GM21447 (cell line): ENCODE data around the gene BBS4.
"Not testable (repeated sequence)": the region's sequence is repeated elsewhere in the genome, so short reads cannot be mapped to it uniquely, and the experiment has no call there.

Experiments used
- ATAC-seq: cut with Tn5 transposase; IDR thresholded peaks from one replicate; pipeline ENCODE4 v1.9.1; 2021; ENCODE audit not compliant: unreplicated experiment

The BBS4 gene

DNA sequence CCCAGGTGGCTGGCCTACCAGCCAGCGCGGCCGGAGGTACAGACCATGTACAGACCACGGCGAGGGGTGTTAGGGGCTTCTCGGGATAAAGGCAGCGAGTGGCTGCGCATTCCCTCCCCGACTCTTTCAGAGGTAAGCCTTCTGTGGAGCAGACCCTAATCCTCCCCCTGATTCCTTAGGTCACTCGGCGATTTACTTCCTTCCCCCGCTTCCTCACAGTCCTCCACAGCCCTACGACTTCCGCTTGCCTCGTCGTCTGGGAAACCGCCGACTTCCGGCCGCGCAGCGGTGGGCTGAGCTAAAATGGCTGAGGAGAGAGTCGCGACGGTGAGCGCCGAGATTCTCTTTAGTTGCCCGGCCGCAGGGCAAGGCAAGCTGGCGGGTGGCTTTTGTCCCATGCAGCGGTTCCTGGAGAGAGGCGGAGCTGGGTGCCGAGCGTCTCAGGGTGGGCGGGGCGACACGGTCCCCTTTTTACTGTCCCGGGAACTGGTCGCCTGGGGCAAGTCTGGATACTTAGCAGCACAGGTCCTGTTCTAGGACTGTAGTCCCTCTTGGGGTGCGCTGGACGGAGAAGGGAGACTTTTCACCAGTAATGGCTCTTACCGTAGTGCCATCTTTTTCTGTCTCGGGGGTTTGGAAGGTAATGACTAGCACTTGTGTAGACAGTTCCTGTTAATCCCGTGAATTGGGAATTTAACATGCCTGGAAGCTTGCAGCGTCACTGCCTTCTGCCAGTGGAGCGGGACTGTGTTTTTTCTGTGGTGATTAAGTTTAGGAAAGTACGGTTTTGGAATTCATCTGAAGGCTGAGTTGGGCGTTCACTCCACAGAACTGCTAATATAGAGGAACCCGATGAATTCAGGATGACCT is at the start of gene BBS4, which contains the start of gene HIGD2B:
Gene BBS4 (plus strand): TSS at position 283 of the 870 bp plus-strand sequence. CDS start 21 bp downstream, at position 304.
Gene HIGD2B (minus strand): TSS at position 258 of the 870 bp plus-strand sequence. CDS start 9,808 bp downstream, outside the sequence.
- ATAC-seq, result peak; percentile 96

GRCh38 chr15:72636519-72637282 is 49.3 kb upstream of the BBS4 start:
- ATAC-seq, result not testable (repeated sequence)

DNA sequence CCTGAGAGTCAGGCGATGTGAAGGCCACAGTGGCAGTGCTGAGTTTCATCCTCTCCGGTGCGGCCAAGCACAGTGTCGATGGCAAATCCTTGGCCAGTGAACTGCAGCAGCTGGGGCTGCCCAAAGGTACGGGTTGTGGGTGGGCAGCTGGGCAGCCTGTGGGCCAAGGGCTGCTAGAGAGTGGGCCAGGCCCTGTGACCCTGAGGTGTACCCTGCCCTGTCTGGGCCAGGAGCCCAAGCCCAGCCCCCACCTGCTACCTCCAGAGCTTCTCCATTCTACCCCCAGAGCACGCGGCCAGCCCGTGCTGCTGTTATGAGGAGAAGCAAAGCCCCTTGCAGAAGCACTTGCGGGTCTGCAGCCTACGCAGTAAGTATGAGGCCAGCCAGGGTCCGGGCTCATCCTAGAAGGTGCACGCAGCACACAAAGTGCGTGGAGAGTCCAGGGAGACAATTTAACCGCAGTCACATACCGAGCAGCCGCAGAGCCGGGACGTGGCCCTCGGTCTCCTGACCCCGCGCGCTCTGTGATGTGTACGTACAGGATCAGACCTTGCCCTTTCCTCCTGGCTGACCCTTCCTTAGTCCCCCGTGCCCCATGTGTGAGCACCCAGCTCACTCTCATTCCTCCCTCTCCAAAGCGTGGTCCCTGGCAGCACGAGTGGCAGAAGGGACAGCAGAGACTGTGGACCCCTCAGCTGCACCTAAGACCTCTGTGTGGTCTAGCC is 46.1 kb upstream of the BBS4 start:
- ATAC-seq, result not testable (repeated sequence)

DNA sequence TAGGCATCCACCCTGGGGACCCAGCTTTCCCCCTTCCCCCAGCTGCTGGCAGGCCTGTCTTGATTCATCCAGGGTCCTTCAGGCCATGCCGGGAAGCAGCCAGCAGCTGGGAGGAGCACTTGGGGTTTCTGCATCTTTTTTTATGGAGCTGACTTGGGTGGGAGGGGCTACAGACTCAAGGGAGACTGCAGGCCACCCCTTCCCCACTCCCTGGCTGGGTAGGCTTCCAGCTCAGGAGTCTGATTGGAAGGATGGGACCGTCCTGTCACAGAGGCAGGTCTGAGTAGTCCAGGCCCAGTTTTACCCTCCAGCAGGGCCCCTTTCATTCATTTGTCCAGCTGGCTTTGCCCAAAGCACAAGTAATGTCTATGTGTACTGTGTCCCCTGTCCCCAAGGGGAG is 43.7 kb upstream of the BBS4 start:
- not testable (repeated sequence) for ATAC-seq

- not testable (repeated sequence) for ATAC-seq
Observed at GRCh38 chr15:72648631-72649253, 37.3 kb upstream of the BBS4 start.

DNA sequence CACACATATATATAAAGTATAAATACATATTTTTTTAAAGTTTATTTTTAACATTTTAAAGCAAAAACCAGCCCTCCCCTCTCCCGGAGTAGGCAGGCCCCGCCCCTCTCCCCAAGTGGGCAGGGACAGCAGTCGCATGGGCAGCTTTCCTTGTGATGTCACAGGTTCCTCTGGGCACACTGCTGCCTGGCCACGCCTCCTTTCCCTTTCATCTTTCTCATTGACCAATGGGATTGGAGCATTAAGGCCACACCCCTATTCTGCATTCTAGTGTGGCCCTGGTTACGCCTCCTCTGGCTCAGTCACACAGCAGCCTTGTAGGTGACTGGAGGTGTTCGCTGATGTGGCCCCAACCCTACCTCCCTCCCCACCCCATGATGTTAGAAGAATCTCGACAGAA is 31.6 kb upstream of the BBS4 start, which contains the start of gene GOLGA6B:
Gene GOLGA6B (plus strand): TSS at position 301 of the 400 bp plus-strand sequence. CDS start 41 bp downstream, at position 342.
- not testable (repeated sequence) for ATAC-seq

DNA sequence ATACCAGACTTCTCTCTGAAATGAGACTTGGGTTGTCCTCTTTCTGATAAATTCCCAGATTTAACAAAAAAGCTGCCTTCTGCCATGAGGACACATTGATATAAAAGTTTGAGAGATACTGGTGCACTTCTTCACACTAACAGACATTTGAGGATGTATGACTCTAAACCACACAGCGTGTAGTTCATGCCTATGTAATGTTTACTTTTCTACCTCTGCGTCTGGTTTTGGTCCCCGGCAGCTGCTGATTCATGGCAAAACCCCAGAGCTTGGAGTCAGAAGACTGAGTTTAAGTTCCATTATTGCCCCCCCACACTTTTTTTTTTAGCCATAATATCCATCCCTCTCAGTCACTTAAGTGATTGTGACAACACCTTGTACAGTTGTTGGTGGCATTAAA is 30.0 kb upstream of the BBS4 start:
- ATAC-seq, result not testable (repeated sequence)

DNA sequence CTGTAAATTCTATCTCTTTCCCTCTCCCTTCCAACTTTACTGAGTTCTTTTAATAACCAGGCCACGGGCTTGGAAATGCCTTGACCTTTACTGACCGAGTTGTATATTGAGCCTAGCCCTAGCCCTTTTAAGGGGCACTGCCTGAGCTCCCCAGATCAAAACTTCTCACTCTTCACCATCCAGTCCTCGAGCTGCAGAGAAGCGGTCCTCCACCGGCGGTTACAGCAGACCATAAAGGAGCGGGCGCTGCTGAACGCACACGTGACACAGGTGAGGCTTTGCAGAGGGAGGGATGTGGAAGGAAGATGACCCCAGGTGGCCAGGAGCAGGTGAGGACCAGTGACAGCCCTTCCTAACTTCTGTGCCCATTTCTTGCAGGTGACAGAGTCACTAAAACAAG is 24.9 kb upstream of the BBS4 start:
- not testable (repeated sequence) for ATAC-seq

DNA sequence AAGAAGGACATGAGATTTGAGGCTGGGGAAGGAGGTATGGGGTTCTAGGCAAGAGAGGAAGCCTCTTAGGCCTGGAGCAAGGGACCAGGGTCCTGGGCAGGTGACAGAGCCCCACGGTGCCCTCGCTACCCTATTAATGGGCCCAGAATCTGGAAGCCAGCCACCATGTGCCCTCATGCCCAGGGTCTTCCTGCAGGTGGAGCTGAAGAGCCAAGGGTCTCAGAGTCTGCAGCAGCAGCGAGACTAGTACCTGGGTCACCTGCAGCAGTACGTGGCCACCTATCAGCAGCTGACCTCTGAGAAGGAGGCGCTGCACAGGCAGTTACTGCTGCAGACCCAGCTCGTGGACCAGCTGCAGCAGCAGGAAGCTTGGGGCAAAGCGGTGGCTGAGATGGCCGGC is 22.1 kb upstream of the BBS4 start:
- ATAC-seq, result not testable (repeated sequence)

DNA sequence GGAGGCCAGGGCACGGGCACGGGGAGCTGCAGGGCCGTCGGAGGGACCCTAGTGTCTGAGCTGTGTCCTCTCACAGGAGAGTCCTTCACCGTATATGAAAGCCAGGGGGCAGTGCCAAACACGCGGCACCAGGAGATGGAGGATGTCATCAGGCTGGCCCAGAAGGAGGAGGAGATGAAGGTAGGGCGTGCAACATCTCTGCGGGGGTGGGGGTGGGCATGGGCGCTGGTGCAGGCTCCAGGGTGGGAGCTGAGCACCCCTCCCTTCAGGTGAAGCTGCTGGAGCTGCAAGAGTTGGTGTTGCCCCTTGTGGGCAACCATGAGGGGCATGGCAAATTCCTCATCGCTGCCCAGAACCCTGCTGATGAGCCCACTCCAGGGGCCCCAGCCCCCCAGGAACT is 20.3 kb upstream of the BBS4 start:
- not testable (repeated sequence) for ATAC-seq

GRCh38 chr15:72669803-72670202 is 16.2 kb upstream of the BBS4 start:
- not testable (repeated sequence) for ATAC-seq

DNA sequence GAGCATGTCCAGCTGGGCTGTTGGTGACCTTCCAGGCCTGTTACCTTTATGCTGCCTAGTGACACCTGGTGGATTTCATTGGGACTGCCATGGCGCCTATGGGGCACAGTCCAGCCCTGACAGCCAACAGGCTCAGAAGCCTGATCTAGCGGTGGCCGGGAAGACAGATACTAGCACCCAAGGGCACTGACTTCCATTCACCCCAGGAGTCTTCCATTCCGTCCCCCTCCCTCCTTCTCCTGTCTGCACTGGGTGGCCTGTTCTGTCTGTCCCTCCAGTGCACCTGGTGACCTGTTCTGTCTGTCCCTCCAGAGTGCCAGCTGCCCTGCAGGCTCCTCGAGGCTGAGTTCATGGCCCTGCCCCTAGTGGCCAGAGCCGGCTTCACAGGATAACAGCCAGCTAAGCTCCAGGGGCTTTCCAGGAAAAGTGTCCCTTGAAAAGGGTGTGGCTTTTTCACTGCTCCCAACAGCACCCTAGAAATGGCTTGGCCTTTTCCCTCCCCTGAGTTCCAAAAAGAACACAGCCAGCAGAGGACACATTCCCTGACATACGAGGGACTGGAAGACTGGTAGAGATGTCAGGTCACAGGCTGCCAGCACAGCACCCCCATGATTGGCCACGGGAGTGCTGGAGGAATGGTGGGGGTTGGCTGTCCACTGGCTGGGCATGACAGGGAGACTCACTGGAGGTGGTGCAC is 15.2 kb upstream of the BBS4 start:
- ATAC-seq, result peak; percentile 92

GRCh38 chr15:72671525-72671924 is 14.5 kb upstream of the BBS4 start:
- ATAC-seq, result no peak

- no peak for ATAC-seq
Observed at GRCh38 chr15:72676838-72677237, 9.2 kb upstream of the BBS4 start.

DNA sequence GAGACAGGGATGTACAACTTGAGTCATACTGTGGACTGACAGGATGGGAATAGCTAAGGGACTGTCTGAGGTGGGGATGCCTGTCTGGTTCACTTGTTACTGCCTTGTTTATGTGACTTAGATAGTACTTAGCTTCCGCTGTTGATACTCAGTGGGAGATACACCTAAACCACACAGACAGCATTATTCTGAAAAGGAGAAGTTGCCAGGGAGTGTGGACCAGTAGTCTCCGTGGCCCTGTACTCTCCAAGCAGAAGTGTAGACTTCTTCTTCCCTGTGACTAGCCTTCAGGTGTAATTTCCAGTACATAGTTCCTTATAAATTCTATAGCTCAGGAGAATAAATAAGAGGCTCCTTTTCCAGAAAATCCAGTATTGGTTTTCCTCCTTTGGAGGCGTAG is 5.1 kb upstream of the BBS4 start:
- no peak for ATAC-seq

DNA sequence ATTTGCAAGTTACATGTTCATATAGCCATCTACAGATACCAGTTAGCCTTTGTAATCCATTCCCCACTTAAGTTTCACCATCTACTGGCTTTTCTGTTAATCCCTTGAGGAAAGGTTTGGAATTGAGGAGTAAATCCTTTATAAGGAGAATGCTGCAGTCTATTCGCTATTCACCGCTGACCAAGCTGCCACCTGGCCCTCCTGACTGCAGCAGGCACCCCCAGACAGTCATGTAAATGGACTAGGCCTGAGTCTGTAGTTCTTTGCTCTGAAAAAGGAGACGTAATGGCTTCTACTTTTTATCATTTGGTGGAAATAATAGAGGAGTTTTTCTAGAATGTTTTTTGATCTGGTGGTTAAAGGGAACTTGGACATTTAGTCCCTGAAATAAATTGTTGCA is 3.2 kb upstream of the BBS4 start:
- no peak for ATAC-seq

DNA sequence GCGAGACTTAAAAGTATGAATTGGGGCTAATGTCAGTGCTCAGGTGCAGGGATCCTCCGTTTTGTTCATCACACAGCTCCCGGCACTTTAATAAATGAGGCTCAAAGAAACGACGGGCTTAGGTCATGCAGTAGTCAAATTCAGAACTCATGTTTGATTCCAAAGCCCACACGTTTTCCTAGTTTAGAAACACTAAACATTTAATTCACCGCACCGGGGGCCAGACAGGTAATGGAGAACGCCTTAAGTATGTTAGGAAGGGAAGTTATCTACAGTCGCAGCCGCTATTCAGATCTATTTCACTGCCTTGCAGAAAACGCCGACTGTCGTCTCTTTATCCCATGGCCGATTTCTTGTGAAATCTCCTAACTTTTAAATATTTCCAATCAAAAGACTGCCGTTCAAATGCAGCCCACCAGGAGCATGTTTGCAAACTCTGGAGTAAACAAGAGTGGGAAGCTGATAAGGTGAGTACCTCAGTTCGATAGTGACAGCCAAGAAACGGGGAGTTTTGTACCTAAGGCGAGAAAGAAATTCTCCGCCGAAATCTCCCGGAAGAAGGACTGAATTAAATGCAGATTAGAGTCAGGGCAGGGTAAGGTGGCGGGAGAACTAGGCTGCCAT is 594 bp upstream of the BBS4 start:
- peak; percentile 11 for ATAC-seq

- no peak for ATAC-seq
Observed at GRCh38 chr15:72688697-72689096, 2.7 kb downstream of the BBS4 start.

GRCh38 chr15:72690938-72691337 is 4.9 kb downstream of the BBS4 start:
- no peak for ATAC-seq
